HG02981 (cell line): Measurements from ENCODE around the gene GIPC2.

ENCODE experiments used
- ATAC-seq: cut with Tn5 transposase; IDR thresholded peaks from one replicate; pipeline ENCODE4 v1.9.1; 2021; ENCODE audit warnings: mild to moderate bottlenecking, moderate library complexity; ENCODE audit not compliant: unreplicated experiment

The GIPC2 gene

DNA sequence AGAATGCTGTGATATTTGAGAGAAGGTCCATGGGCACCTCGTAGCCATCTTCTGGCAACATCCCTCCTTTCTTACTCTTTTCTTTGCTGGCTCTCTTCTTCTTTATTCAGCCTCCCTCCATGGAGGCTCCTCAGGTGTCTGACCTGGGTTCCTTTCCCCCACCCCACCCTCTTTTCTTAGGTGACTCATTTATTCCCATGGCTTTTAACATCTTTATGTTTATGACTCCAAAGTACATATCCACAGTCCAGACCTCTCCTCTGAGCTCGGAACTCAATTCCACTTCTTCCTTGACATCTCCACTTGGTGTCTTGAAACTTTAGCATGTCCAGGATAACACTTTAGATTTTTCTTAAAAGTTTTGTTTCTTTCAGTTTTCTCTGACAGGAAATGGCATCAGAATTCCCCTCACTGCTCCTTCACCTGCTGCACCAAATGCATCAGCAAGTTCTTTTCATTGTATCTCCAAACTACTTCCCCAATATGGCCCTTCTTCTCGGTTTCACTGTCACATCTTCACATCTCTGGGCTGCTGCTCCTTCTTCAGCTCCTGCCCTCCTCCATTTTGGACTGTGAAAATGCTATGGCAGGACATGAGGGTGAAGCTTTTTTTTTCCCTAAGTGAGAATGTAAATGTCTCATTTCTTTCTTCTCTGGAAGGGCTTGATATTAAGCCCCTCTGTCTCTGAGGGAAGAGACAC, 95.9 kb downstream of the GIPC2 start:
- no peak for ATAC-seq

DNA sequence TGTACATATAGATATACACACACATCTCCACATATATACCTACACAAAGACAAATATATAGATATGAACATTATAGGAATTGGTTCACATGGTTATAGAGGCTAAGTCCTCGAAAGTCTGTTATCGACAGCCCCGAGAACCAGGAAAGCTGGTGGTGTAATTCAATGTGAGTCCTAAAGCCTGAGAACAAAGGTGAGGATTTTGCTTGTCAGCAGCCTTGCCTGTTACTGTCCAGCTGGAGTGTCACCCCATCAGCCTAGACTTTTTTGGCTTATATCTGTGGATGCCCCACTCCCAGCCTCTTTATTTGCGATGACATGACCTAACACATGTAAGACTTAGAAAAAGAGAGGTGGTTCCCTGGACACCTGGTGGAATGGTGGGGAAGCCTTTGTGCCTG, 97.0 kb downstream of the GIPC2 start:
- peak; percentile 14 for ATAC-seq

DNA sequence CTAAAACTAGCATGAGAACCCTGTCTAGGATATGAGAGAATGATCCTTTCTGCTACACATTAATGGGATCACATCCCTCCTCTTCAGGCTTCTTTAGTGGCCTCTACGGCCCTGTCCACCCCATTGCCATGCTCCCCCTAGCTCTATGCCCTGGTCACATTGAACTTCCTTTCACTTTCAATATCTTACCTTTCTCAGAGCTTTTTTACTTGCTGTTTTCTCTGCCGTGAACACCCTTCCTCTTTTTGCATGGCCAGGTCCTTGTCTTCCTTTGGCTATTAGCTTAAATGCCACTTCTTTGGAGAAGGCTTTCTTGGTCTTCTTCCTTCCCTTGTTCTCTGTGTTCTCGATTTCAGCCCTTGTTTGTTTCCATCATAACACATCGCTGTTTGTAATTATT, 97.4 kb downstream of the GIPC2 start:
- peak; percentile 75 for ATAC-seq

DNA sequence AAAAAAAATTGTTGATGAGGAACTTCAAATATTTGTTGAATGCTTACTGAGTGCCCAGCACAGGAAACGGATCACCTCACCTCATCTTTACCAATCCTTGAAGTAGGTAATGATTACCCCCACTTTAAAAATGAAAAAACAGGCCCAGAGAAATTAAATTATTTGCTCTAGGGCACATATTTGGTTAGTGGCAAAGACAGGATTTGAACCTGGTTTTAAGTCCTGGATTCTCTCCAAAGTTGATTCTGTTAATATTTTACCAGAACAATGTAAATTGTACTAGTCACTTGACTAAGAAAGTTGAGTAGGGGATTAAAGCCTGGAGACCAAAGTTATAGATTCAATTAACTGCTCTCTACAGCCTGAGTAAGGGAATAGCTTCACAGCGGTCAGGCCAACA, 97.9 kb downstream of the GIPC2 start:
- no peak for ATAC-seq

DNA sequence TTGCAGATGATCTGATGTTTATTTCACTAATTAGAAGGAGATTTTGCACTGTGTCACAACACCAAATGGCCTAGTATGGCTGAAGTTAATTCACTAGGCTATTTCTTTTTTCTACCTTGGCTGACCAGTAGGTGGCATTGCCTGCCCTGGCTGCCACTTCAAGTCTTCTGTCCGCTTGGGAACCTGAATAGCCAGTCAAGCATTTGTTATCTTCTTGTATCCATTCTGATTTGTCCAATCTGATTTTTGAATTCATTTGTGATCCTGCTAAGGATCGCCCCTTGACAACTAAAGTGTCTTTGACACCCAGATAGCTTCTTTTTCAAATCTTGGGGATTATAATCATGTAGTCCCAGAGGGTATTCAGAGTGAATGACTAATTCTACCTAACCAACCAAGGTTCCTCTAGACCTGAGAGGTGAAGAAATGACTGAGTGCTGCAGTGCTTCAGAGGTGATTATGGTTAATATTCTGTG, 99.4 kb downstream of the GIPC2 start:
- ATAC-seq: peak; percentile 73

DNA sequence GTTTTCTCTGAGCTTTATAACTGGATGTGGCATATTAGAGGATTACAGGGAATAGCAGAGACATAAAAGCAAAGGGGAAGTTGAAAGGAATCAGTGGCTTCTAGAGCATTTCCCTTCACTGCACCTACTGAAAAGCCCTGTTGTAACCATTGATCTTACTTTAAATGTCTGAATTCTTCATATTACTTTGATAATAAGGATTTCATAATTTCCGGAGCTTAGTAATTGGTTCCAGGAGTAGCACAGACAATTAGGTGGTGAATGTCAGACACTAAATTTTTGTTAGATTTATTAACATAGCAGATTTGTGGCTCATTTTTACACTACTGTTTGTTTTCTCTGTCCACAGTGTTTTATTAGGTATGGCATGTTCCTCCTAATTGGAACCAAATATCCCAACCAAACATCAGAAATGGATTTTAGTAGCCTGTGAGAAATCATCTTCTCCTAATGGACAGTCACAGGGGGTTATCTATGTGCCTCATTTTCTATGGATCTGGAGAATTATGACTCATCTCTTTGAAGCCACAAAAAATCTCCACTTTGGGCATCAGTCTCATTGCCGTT, 100.5 kb downstream of the GIPC2 start:
- ATAC-seq: no peak

DNA sequence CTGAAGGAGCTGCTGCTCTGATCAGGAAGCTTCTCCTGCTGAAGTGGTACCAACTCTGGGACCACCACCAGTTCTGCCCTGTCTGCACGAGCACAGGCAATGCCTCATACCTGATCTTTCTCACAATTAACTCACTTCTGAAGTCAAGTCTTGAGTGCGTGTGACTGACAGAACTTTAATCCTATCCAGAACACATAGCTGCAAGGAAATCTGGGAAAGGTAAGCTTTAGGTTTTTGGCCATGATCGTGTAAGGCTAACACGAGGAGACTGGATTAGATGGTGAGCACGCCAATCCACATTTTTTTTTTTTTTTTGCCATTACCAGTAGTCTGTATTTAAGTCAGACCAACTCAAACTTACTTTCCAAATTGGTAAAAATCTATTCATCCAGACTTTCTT, 101.3 kb downstream of the GIPC2 start:
- no peak for ATAC-seq

DNA sequence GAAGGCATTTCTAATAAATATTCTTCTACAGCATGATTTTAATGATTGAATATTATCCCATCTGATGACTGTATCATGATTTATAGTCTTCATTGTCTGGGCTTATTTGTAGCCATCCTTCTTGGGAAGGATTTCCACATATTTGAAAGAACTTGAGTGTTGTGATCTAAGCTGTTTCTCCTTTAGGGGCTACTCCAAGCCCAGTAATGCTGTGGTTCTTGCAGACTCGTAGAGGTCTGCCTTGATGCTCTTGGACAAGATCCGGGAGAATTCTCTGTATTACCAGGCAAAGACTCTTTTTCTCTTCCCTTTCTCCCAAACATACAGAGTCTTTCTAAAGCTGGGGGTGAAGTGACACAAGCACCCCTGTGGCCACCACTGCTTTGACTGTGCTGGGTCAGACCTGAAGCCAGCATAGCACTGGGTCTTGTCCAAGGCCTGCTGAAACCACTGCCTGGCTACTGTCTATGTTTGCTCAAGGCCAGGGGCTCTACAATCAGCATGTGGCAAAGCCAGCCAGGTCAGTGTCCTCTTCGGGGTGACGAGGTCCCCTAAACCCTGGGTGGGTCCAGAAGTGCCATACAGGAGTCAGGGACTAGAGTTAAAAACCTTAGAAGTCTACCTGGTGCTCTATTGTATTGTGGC, 107.4 kb downstream of the GIPC2 start:
- ATAC-seq: no peak

DNA sequence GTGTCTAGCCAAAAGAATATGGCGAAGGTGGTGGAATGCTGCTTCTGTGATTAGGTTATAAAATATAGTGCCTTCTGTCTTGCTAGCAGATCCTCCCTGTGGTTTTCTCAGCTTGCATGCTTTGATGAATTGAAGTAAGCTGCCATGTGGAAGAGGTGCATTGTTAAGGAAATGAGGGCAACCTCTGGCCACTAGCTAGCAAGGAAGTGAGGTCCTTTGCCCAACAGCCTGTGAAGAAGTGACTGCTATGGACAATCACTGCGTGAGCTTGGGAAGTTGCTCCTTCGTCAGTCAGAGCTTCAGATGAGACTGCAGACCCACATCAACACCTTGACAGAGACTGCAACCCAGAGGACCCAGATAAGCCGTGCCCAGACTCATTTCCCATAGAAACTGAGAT, 109.4 kb downstream of the GIPC2 start:
- ATAC-seq: no peak

DNA sequence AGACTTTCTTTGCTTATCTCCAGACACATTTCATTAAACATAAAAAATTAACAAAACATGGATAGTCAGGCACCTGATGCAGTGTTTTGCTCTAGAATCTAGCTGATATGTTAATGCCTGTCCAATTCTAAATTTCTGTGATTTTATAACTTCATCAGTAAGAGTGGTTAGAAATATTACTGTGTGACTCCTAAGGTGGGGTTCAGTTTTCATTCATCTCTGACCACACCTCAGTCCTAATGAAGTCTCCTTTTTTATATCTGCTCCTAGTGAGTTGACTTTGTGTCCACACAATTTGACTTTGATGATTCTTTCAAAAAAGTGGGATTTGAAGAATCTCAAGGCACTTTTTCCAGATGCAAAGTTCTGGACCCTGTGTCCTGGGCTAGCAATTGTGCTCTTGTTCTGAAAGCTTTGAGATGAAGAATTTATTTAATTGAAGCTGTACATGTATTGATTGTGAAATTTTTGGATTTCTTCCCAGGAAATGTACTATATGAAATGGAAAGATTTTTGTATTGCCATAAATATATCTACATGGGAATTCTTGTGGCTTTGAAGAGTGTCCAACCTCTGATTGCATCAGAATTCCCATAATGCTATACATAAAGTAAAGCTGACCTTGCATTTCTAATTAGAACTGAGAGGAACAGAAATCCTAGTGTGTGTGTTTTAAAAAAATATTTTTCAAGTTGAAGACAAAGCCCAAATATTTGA, 111.2 kb downstream of the GIPC2 start:
- no peak for ATAC-seq

DNA sequence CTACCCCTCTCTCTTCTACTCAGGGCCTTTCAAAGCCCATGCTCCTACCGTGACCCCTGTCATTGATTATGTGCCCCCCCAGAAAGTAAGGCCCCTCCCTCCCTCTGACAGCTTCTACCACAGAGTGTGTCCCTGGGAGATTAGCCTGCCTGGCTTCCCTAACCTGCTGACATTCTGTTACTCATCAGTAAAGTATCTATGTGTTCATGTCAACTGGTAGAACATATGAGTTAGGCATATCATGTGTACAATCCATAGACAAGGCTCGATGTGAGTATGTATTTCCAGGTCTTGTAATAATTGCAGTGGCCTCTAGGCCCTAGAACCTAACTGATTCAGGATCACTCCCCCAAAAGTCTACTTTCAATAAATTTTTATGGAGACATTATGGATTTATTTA, 120.0 kb downstream of the GIPC2 start:
- no peak for ATAC-seq

DNA sequence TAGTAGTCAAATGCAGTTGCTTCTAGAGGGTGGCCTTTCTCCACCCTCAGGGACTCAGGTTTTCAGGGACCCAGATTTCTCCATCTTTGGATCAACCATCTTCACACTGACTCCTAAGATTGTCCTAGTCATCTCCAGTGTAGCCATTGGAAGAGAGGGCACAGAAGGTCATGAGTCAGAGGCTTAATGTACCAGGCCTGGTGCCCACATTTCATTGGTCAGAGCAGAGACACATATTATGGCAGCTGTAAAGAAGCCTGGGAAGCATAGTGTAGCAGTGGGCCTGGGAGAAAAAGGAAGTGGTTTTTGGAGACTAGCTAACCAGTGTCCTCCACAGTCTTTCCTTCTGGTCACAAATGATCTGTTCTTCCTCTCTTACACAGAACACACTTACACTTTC, 122.5 kb downstream of the GIPC2 start:
- ATAC-seq: no peak

DNA sequence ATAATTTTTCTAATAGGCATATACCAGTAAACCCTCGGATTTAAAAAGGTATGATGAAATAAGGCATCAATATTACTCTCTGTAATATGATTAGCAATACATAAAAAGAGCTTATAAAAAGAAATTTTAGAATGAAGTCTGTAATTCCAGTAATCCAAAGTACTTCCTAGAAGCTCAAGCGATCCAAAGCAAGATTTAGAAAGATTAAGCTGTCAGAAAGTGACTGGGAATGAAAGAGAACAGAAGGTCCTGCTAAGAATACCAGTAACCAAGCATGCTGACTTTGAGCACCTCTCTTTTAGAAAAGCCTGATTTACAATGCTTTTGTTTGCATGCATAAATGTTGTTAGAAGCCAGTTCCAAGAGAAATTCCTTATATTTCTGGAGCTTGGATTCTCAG, 125.1 kb downstream of the GIPC2 start:
- no peak for ATAC-seq

DNA sequence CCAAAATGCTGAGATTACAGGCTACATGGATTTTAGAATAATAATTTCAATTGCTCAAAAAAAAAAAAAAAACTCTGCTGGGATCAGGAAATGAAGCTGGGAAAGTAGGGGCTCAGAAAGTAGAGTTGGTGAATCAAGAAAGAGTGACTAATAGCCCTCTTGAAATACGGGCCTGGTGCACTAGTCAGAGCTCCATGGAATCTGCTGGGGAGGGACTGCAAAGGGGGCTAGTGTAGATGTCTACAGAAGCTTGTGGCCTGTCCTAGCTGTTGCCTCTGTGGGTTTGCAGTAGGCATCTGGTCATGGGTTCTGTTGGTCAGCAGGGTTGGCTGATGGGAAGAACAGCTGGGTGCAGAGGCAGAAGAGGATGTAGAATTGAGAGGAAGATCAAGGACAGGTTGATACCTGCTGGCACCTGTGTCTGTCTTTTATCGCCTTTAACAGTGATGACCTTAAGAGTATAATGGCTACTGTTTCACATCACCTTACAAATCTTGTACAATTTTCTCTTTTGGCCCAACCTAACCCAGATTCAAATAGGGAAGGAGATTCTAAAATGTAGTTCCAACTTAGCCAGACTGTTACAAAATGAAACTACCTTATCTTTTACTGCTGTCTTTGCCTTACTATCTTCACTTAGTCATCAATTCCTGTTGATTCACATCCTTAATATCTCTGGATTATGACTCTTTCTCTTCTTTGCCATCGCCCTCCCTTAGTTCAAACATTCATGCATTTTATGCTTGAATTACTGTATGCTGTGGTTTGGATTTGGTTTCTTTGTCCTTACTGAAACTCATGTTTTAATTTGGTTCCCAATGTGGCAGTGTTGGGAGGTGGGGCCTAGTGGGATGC, 126.2 kb downstream of the GIPC2 start:
- no peak for ATAC-seq

DNA sequence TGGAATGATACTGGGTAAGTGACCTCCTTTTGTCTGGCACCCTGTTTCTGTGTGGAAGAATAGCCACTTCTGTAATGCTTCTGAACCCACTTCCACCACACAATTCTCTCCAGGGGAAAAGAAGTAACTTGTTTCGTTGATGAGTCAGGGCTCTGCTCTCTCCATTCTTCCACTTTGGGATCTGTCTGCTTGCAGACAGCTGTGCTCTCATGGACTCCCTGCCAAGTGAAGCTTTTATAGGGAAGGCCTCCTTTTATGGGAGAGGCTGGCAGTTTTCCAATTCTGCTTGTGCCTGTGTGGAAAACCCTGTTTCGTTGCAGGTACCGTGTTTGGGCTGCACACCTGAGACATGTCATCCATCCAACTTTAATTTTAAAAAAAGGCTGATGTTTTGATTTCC, 130.7 kb downstream of the GIPC2 start:
- no peak for ATAC-seq

DNA sequence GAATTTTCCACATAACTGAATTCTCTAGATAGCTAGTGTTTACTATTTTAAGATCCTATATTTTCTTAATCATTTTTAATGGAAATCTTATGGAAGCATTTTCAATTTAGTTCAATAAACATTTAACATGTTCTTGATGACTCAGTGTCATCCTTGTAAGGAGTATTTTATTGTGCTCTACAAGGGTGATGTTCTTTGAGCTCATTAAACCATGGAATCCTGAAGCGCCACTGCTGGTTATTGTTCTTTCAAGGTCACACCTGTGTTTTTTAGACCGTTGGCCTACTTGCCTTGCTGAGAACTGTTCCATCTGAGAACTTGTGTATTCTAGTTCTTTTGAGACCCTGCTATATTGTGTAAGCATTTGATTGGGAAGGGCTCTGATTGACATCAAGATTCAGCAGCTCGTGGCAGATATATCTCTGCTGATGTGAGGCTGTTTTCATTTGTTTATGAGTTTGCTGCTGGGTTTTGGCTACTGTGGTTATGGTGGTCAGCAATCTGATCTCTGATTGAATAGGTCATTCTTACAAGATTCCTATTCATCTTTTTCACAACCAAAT, 132.0 kb downstream of the GIPC2 start:
- ATAC-seq: no peak

DNA sequence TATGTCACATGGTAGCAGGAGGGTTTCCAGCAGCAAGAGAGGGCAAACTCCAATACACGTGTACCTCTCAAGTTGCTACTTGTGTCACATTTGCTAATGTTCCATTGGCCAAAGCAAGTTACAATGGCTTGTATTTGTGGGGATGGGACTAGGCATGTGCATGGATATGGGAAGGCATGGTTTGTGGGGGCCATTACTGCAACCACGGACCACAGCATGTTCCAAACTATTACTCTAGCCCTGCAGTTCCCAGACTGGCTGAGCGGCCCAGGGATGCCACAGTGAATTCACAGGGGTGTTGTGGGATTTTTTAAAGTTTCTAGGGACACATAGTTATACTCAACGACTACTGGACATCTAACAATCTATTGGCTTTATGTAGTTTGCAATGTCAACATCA, 133.1 kb downstream of the GIPC2 start:
- no peak for ATAC-seq

DNA sequence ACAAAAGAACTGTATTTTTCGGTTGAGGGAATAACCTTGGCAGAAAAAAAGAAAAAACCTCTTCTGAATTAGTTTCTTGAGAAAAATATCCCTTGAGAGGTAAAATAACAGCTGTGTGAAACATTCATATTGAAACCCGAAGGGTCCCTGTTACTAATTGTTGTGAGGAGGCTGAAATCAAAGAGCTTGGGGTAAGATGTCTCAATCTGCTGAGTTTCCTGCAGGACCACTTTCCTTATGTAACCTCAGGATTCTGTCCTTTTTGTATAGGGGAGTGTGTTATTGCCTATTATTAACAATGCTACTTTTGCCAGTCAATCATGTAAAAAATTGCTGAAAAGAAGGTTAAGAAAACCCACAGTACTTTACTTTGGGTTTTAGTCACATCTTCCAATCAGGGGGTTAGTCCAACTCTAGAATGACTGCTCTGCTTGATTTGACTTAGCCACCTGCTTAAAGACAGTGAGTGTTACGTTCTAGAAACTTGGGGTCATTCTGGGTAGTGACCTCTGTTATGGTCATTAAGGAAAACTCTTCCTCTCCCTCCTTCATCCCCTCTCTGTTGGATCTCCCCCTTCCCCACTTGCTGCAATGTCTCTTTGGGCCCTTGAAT, 138.8 kb downstream of the GIPC2 start:
- ATAC-seq: no peak
